H1 (cell line): Measurements from ENCODE around the gene FCHSD1. TPM values are rescaled to one million over a fixed set of nuclear protein-coding genes. Genes with fewer than 3 reads are reported as not detected.

ENCODE experiments used
- EP300 ChIP-seq, 2 experiments: IDR thresholded peaks; 1 replicate in 1 of 2; 2 replicates in 1 of 2; pipeline ENCODE4 v1.6.1; 2011 to 2012; ENCODE audit warnings: low read depth in 2 of 2, low read length in 2 of 2, mild to moderate bottlenecking in 2 of 2, borderline replicate concordance in 1 of 2, inconsistent platforms in 1 of 2, moderate library complexity in 1 of 2
- POLR2AphosphoS5 ChIP-seq: IDR thresholded peaks from 2 replicates; pipeline ENCODE4 v1.6.1; 2011; ENCODE audit warnings: low read depth, low read length
- RFX5 ChIP-seq: IDR thresholded peaks from 2 replicates; pipeline ENCODE4 v1.6.1; 2011; ENCODE audit warnings: low read depth, low read length, improper control_type of control experiment, borderline replicate concordance
- SP4 ChIP-seq: IDR thresholded peaks from 2 replicates; pipeline ENCODE4 v1.6.1; 2012; ENCODE audit warnings: low read length, inconsistent platforms
- SRF ChIP-seq: IDR thresholded peaks from 2 replicates; pipeline ENCODE4 v1.6.1; 2011; ENCODE audit warnings: mild to moderate bottlenecking, low read depth, low read length, moderate library complexity
- TAF7 ChIP-seq: optimal IDR thresholded peaks from 2 replicates; pipeline ENCODE3; 2011; ENCODE audit warnings: low read depth, mild to moderate bottlenecking, inconsistent platforms, low read length, moderate library complexity, borderline replicate concordance
- polyA plus RNA-seq, 7 experiments: library from polyadenylated mRNA; depleted of rRNA in 3 of 7; stranded (reverse) in 5 of 7; unstranded in 2 of 7; fragments of >200 nt in 5 of 7; fragments of 200-250 nt in 2 of 7; gene quantifications; 1 replicate in 5 of 7; 2 replicates in 1 of 7; 4 replicates in 1 of 7; pipeline versions ENCODE4 v1.2.1 to v1.2.3, GENCODE V29; 2011 to 2013; ENCODE audit warnings: missing spikeins in 2 of 7, mixed read lengths in 2 of 7
- total RNA-seq: library from RNA; stranded (reverse); fragmentation: NEBNext Ultra II Directional; extraction: Animal tissue kit (Norgen Biotek cat#: 25700); gene quantifications from 2 replicates; pipeline ENCODE4 v1.2.1, GENCODE V29; 2021

The FCHSD1 gene
- total and polyA plus RNA-seq, 2 of the 8 experiments (the other 6 are each of a cell fraction or from before 2014, with no cell fraction given) = 22.0 to 30.1 TPM

- TF ChIP-seq SRF (no peak), TAF7 (no peak), EP300 (IDR thresholded peaks at IDR 0.05; ENCODE audit: borderline replicate concordance in 1 of 2, low read depth in 2 of 2, low read length in 2 of 2) (no peak), RFX5 (no peak), SP4 (no peak), POLR2AphosphoS5 (no peak)
- TF ChIP-seq, all 59 proteins: peak for 0
These were observed 17.2 kb downstream of the FCHSD1 start (continued) for GRCh38 chr5:141633871-141634561.
